ENCODE data around the gene HCFC1.

DNA sequence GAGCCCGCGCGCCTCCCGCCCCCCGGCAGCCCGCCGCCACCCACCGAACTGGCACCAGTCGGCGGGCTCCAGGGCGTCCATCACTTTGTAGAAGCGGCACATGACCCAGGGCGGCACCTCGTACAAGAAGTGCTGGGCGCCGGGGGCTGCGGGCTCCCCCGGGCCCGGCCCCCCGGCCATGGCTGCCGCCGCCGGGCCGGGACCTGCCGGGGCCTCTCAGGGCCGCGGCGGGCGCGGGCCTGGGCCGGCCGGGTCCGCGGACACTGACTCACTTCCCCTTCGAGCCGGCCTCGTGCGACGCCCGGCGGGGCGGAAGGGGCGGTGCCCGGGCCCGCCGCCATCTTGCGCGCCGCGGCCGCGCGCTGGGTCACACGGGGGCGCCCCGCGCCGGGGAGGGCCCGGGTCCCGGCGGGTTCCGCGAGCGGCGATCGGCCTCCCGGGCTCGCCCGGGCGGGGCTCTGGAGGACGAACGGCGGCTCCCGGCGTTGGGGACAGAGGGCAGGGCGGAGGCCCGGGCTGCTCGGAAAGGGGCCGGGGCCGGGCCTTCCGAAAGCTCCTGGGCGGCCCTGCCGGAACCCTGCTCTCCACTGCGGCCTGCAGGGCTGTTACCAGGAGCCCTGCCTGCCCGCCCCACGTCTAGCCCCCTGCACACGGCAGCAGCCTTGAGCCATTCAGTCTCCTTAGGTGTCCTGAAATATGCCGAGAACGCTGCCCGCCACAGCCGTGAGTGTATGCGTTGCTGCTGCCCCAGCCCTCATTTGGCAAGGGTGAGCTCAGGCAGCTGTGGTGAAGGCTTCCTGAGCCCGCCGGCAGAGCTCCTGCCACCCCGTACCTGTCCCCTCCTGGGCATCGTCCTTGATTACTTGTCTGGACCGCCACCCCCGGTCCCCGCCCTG, 48.3 kb upstream of the HCFC1 start, which contains the start of gene IRAK1:
- no peak for TF ChIP-seq CHD2 (IDR thresholded peaks at IDR 0.05; ENCODE audit: low read length, partially characterized antibody)
- no peak for TF ChIP-seq CTCF (IDR thresholded peaks at IDR 0.05)
- TF ChIP-seq EZH2phosphoT487 (IDR thresholded peaks at IDR 0.05; ENCODE audit: borderline replicate concordance, low read depth): no peak
- no peak for TF ChIP-seq POLR2AphosphoS5 (IDR thresholded peaks at IDR 0.05; ENCODE audit: low read depth, low read length)
- no peak for TF ChIP-seq TAF1 (IDR thresholded peaks at IDR 0.05; ENCODE audit: borderline replicate concordance, low read depth, low read length)
- no peak for TF ChIP-seq TEAD4 (IDR thresholded peaks at IDR 0.05; ENCODE audit: borderline replicate concordance, insufficient read depth)
- no peak for TF ChIP-seq JUND (IDR thresholded peaks at IDR 0.05)
- TF ChIP-seq MXI1 (IDR thresholded peaks at IDR 0.05; ENCODE audit: low read depth, low read length): no peak
